Skeletal muscle satellite cell (primary cell): ENCODE data around the gene CTIF.
A peak's percentile ranks its signal among the peaks of the same experiment; 100 is the strongest.

Source experiments
- H3K27me3 ChIP-seq: 2 replicates; pipeline ENCODE4 v1.7.0; 2013; ENCODE audit warnings: low read length; ENCODE audit not compliant: control insufficient read depth, insufficient read depth
- H3K36me3 ChIP-seq: 2 replicates; pipeline ENCODE4 v1.7.0; 2013; ENCODE audit warnings: mild to moderate bottlenecking, control low read depth, low read length; ENCODE audit not compliant: insufficient read depth
- H3K4me1 ChIP-seq: 2 replicates; pipeline ENCODE4 v1.7.0; 2013; ENCODE audit warnings: low read length; ENCODE audit not compliant: control insufficient read depth, insufficient read depth
- H3K4me2 ChIP-seq: 2 replicates; pipeline ENCODE4 v1.7.0; 2013; ENCODE audit warnings: mild to moderate bottlenecking, low read length
- H3K4me3 ChIP-seq: 2 replicates; pipeline ENCODE4 v1.7.0; 2013; ENCODE audit warnings: low read length
- H3K9ac ChIP-seq: 2 replicates; pipeline ENCODE4 v1.7.0; 2013; ENCODE audit warnings: mild to moderate bottlenecking, low read depth, low read length, moderate library complexity
- H3K9me3 ChIP-seq: replicated peaks from 2 replicates; pipeline ENCODE4 v1.7.0; 2013; ENCODE audit warnings: mild to moderate bottlenecking, control low read depth, low read length

The CTIF gene

GRCh38 chr18:48840491-48840877 is 301.7 kb downstream of the CTIF start:
- Histone ChIP-seq H3K9me3 (no peaks in the 10 kb centered on the region), H3K27me3 (no peaks in the 10 kb centered on the region), H3K4me3 (no peak overlapping the region), H3K36me3 (no peaks in the 10 kb centered on the region), H3K4me1 (peaks cover 36% of the 10 kb centered on the region), H3K9ac (no peak overlapping the region), H3K4me2 (no peak overlapping the region)

GRCh38 chr18:48841381-48842258 is 302.8 kb downstream of the CTIF start:
- Histone ChIP-seq H3K4me2 (peak overlapping the region; percentile 12), H3K9me3 (no peaks in the 10 kb centered on the region), H3K9ac (no peak overlapping the region), H3K36me3 (no peaks in the 10 kb centered on the region), H3K27me3 (no peaks in the 10 kb centered on the region), H3K4me3 (no peak overlapping the region), H3K4me1 (peaks cover 36% of the 10 kb centered on the region)

- Histone ChIP-seq H3K9me3 (no peaks in the 10 kb centered on the region), H3K4me3 (no peak overlapping the region), H3K9ac (no peak overlapping the region), H3K4me1 (peaks cover 39% of the 10 kb centered on the region), H3K4me2 (no peak overlapping the region), H3K27me3 (no peaks in the 10 kb centered on the region), H3K36me3 (no peaks in the 10 kb centered on the region)
Measured at GRCh38 chr18:48842259-48843061, 303.6 kb downstream of the CTIF start.

GRCh38 chr18:48843162-48843561 is 304.3 kb downstream of the CTIF start:
- Histone ChIP-seq H3K4me3 (no peak overlapping the region), H3K9me3 (no peaks in the 10 kb centered on the region), H3K9ac (no peak overlapping the region), H3K4me1 (peaks cover 44% of the 10 kb centered on the region), H3K4me2 (no peak overlapping the region), H3K27me3 (no peaks in the 10 kb centered on the region), H3K36me3 (no peaks in the 10 kb centered on the region)

- no peak overlapping the region for H3K4me3 ChIP-seq
- H3K4me1 ChIP-seq, result peaks cover 44% of the 10 kb centered on the region
- H3K4me2 ChIP-seq, result no peak overlapping the region
- no peak overlapping the region for H3K9ac ChIP-seq
- H3K9me3 ChIP-seq, result no peaks in the 10 kb centered on the region
- H3K27me3 ChIP-seq, result no peaks in the 10 kb centered on the region
- H3K36me3 ChIP-seq, result no peaks in the 10 kb centered on the region
Measured at GRCh38 chr18:48843596-48843995, 304.8 kb downstream of the CTIF start.

GRCh38 chr18:48844271-48844670 is 305.4 kb downstream of the CTIF start:
- Histone ChIP-seq H3K4me3 (no peak overlapping the region), H3K4me1 (peaks cover 42% of the 10 kb centered on the region), H3K36me3 (no peaks in the 10 kb centered on the region), H3K27me3 (no peaks in the 10 kb centered on the region), H3K4me2 (no peak overlapping the region), H3K9ac (no peak overlapping the region), H3K9me3 (no peaks in the 10 kb centered on the region)

- H3K4me2 ChIP-seq, result no peak overlapping the region
- H3K27me3 ChIP-seq, result no peaks in the 10 kb centered on the region
- H3K4me1 ChIP-seq, result peaks cover 32% of the 10 kb centered on the region
- H3K9ac ChIP-seq, result no peak overlapping the region
- no peaks in the 10 kb centered on the region for H3K9me3 ChIP-seq
- H3K36me3 ChIP-seq, result peaks cover 3% of the 10 kb centered on the region
- H3K4me3 ChIP-seq, result no peak overlapping the region
Measured at GRCh38 chr18:48845174-48845573, 306.3 kb downstream of the CTIF start.

- Histone ChIP-seq H3K4me2 (no peak overlapping the region), H3K27me3 (no peaks in the 10 kb centered on the region), H3K9ac (no peak overlapping the region), H3K9me3 (no peaks in the 10 kb centered on the region), H3K36me3 (peaks cover 3% of the 10 kb centered on the region), H3K4me1 (peaks cover 22% of the 10 kb centered on the region), H3K4me3 (no peak overlapping the region)
Measured at GRCh38 chr18:48846423-48846932, 307.6 kb downstream of the CTIF start.

GRCh38 chr18:48847807-48848486 is 309.1 kb downstream of the CTIF start:
- Histone ChIP-seq H3K27me3 (no peaks in the 10 kb centered on the region), H3K9ac (no peak overlapping the region), H3K9me3 (no peaks in the 10 kb centered on the region), H3K36me3 (peaks cover 3% of the 10 kb centered on the region), H3K4me3 (no peak overlapping the region), H3K4me2 (no peak overlapping the region), H3K4me1 (peaks cover 18% of the 10 kb centered on the region)

- no peak overlapping the region for H3K9ac ChIP-seq
- H3K4me1 ChIP-seq, result peaks cover 18% of the 10 kb centered on the region
- H3K9me3 ChIP-seq, result no peaks in the 10 kb centered on the region
- no peaks in the 10 kb centered on the region for H3K27me3 ChIP-seq
- no peak overlapping the region for H3K4me2 ChIP-seq
- no peak overlapping the region for H3K4me3 ChIP-seq
- H3K36me3 ChIP-seq, result peaks cover 3% of the 10 kb centered on the region
Measured at GRCh38 chr18:48848641-48849143, 309.9 kb downstream of the CTIF start.
